NCI-H460 (cell line): ENCODE results near the gene EMID1. TPM values are rescaled to one million over a fixed set of nuclear protein-coding genes. Genes with fewer than 3 reads are reported as not detected.

Source experiments
- DNase-seq: peaks from one replicate; pipeline ENCODE4 v3.0.0-alpha.2; 2016; ENCODE audit warnings: low read depth; ENCODE audit errors: extremely low read depth
- total RNA-seq: library from RNA; depleted of rRNA; stranded (reverse); fragments of >200 nt; shearing (Covaris generic); gene quantifications from 2 replicates; pipeline ENCODE4 v1.2.3, GENCODE V29; 2014

The EMID1 gene
- total RNA-seq, 1 experiment from 2014 or later = 0.07 TPM

DNA sequence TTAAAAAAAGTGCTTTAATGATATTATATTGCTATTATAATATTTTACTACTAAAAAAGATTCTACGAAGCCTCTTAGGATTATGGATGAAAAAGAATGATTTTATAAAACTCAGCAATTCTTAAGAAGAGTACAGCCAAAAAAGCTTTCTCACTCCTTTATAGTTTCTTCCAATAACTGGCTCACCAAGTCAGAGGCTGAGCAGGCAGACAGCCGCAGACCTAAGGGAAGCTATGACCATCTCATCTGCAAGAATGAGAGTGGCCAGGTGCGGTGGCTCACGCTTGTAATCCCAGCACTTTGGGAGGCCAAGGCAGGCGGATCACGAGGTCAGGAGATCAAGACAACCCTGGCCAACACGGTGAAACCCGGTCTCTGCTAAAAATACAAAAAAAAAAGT lies 12.7 kb upstream of the EMID1 start:
- no peak for DNase-seq

DNA sequence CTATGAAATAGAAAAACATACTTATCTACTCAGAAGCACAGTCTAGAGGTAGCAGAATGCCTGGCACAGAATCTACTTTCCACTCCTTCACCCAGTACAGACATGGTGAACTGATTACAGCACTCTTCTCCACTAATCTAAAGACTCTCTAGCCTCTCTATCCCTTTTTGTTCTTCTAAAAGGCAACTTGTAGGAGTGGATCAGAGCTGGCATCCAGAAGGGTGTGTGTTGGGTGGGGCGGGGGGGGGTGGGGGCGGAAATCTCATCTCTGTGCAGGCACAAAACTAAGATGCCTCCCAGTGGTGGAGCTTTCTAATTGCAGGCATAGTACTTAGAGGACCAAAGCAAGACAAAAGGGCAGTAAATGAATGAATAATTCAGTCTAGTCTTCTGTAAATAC lies 11.5 kb upstream of the EMID1 start:
- DNase-seq = no peak

DNA sequence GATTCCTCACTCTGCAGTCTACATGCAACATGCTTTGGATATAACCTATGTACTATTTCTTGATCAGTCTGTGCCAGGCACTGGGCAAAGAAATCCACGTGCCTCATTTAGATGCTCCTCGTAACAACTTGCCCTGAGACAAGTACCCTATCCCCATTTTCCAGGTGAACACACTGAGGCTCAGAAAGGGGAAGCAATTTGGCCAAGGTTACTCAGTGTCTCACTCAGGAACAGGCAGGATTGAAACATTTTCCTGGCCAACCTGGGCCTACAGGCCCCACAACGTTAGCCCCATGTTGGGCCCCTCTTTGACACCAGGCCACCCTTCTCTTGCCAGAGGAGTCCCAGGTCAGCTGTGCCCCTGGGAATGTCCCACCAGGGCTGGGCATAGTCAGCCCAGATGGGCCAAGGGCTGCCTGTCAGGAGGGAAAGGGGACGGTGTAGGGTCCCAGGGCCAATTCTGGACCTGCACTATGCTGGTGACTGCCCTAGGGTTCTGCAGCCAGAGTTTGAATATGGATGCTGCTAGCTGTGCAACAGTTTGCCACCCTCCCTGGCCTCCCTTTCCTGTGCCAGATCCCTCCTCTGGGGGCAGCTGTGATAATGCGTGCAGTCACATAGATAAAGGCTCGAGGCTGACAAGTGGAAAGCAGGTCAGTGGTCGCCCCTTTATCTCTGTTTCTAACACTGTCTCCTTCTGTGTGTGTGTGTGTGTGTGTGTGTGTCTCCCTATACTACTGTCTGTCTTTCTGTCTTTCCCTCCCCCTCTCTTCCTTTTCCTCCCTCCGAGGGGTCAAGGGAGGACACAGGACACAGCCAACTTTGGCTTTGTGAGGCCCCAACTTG lies 10.4 kb upstream of the EMID1 start:
- no peak for DNase-seq

DNA sequence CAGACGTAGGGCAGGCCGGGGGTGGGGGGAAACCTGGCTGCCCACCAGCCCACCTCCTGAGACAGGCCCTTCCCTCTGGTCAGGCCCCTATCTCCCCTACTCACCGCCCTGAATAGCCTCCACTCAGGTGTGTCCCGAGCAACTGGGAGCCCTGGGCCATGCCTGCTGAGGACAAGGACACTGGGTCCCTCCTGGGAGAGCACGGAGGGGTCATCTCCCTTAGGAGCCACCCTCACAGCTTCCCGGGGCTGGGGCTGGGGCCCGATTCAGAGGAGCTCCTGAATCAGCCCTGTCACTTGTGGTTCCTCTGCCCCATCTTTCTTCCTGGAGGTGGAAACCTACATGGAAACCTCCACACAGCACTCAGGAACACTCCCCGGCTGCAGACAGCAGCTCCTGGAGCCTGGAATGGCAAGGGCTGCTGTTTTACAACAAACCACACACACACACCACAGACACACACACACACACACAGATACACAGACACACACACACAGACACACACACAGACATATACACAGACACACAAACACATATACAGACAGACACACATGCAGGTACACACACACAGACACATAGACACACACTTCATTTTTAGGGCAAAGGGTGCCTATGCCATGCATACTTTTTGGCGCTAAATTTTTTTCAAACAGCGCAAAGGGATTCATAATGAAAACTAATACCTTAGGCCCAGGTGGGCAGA lies 9.6 kb upstream of the EMID1 start:
- DNase-seq = no peak

DNA sequence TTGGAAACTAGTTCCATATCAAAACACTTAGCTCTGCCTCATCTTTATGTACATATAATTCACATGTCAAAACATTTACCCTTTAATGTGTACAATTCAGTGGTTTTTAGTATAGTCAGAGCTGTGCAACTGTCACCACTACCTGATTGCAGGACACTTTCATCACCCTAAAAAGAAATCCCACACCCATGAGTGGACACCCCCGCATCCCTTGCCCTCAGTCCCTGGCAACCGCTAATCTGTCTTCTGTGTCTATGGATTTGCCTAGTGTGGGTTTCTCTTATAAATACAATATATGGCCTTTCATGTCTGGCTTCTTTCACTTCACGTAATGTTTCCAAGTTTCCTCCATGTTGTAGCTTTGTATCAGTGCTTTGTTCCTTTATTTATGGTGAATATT lies 8.6 kb upstream of the EMID1 start:
- peak; percentile 17 for DNase-seq

DNA sequence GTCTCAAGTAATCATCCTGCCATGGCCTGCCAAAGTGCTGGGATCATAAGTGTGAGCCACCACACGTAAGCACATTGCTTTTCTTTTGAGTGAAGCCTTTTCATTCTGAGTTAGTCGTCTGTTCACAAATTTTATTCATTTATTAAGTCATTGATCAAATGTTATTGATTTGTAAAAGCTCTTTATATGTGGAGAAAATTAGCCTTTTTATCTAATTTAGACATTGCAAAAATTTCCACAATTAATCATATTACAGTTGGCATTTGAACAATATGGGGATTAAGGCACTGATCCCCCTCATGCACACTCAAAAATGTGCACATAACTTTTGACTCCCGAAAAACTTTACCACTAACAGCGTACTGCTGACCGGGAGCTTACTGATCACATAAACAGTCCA lies 7.5 kb upstream of the EMID1 start:
- no peak for DNase-seq

DNA sequence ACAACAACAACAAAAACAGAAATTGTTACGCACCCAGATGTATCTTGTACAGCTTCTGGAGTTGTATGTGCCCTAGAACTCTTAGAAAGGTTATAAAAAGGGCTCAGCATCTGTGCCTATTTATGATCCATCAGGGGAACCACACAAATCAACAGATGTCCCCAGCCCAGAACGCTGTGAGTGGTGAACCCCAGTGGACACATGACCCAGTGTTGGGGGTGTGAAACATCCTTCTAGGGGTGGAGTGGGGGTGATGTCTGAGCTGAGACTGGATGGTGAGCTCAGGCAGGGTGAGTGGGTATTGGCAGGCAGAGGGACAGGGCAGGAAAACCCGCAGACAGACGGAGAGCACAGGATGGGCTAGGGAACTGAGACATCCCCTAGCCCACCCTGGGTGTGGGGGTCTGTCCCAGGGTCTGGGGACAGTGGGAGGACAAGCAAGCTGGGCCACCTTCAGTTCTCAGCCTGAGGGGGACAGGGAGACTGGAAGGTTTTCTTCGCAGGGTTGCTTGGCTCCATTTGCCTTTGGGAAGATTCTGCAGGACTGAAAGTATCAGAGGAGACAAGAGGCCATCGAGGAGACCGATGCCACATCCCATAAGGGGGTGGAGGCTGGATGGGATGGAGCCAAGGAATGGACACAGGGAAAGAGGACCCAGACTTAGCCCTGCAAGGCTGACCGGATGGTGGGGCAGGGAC lies 5.8 kb upstream of the EMID1 start:
- DNase-seq = no peak

DNA sequence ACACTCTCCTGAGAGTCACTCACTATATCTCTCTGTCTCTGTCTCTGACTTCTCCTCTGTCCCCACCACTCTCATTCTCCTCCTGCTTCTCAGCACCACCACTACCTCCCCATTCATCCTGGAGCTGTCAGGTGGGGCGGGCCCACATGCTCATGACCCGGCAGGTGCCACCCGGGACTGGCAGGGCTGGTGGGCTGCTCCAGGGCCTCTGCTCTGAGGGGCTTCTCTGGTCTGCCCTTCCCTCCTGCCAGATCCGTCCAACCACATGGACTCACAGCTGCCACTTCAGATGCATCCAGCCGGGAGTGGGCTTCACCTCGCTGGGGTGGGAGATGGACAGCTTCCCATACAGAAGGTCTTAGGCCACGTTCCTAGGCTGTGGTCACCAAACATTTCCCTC lies 4.8 kb upstream of the EMID1 start:
- DNase-seq = no peak

DNA sequence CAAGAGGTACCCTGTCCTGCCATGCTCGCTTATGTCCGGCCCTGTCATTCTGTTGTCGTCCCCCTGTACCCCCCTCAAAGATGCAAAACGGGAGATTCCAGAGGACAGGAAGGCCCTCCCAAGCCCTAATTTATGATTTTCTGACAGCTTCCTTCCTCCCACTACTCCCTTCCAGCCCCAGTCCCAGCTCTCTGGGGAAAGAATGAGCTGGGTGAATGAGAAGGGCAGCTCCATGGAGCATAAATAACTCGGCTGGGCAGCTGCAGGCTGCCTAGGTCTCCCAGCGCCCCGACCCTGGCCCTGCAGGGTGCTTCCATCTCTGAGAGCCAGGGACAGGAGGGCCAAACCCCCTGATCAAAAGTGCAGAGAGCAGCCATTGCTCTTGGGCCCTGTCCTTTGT lies 3.9 kb upstream of the EMID1 start:
- DNase-seq = no peak

DNA sequence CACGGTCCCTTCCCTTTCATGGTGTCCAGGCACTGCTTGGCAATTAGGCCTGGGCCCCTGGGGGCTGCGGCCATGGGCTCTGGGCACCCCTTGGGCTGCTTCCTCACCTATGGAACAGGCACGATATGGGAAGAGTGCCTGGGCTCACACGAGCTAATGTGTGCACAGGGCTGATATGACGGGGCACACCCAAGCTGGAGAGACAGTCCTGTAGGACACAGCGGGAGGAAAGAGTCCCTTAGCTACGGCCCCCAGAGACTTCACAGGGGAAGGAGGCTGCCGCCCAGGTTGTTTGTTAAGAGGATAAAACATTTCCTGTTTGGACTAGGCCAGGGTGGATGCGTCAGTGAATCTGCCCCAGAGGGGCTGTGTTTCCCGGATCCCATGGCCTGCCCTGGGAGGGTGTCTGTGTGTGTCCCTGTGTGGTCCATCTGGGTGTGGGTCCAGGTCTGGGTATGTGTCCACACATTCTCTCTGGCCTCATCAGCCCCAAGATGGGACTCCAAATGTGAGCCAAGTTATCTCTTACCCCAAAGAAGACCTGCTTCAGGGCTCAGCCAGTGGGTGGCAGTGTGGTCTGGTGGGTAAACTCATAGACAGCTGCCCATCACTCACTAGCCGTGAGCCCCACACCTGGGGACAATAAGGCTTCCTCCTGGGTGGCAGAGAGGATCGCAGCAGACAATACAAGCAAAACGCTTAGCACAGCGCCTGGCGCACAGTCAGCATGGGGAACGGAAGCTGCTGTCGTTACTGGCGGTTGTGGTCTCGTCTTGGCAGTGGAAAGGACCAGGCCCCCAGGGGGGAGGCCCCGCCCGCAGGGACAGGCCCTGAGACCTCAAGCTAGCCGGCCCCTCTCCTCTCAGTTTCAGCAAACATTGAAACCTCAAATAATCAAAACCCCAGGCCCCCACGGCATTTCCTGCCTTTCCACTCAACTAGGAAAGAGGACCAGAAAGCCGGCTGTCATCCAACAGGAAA lies 3.2 kb upstream of the EMID1 start:
- no peak for DNase-seq

DNA sequence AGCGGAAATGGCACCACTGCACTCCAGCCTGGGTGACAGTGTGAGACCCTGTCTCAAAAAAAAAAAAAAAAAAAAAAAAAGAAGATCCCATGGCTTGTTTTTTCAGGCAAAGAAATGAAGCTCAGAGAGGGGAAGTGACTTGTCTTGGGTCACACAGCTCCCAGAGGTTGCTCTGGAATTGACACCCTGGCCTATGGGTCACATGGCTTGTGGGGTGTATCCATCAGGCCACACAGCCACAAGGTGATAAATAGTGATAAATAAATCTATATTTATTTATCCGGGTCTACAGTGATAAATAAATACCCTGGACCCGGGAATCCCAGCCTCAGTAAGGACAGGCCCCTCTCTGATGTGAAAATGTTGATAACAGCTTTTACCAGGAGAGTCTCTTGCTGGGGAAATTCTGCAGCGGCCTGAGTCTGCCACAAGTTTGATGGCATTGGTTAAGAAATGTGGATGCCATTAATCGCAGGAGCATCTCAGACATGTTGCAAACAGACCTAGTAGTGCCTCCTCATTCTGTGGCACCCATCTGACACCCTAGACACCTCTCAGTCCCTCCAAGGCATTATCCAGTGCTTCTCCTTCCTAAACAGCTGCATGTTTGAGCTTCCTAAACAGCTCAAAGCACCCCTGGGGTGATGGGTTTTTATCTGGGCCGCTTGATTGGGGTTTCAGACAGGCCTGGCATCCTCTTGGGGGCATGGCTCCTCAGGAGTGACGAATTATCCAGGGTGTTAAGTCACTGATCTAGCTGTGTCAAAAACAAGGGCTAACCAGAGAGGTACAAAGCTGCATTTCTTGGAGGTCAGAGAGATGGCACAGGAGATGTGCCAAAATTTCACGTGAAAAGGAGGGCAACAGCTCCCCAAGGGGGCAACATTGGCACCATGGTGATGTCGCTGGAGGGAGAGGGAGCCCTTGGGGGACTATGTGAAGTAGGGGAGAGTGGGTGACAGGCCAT lies 1.9 kb upstream of the EMID1 start:
- DNase-seq = no peak

DNA sequence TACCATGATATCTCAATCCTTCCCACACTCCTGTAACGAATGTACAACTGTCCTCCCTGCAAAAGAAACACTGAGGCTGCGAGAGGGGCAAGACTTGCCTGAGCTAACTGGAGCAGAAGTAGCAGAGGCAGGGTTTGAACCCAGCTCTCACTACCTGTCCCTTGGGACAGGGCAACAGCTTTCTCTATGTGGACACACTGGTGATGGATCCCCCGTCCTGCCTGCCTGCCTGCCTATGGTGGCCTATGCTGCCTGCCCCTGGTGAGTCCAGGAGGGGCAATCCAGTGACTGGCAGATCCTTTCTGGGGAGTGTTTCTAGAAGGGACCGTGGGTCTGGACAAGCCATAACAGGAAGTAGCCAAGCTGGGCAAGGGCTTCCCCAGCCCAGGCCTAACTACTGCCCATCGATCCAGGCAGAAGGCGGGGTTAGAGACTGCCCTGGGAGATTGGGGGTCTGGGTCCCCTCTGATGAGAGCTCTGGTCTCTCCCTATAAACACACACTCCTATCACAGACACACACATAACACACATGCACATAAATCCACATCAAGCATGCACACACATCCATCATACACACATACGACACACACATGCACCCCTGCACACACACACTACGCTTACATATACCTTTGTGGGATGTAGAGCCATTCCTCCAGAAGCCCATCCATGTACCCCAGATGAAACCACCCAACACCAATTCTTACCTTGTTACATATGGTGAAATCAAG lies 1.1 kb upstream of the EMID1 start:
- DNase-seq = no peak

DNA sequence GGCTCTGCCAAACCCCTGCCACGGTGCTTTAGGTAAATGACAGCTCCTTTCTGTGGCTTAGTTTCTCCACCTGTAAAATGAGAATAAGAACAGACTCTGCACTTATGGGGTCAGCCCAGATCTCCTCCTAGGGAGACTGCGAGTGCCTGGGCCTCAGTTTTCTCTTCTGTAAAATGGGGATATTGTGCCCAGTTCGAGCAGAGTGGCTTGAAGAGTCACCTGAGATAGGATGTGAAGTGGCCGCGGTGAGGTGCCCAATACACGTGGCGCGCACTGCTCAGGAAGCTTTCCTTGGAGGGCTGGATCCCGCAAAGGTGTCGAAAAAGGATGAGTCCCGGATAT lies 473 bp upstream of the EMID1 start:
- no peak for DNase-seq

DNA sequence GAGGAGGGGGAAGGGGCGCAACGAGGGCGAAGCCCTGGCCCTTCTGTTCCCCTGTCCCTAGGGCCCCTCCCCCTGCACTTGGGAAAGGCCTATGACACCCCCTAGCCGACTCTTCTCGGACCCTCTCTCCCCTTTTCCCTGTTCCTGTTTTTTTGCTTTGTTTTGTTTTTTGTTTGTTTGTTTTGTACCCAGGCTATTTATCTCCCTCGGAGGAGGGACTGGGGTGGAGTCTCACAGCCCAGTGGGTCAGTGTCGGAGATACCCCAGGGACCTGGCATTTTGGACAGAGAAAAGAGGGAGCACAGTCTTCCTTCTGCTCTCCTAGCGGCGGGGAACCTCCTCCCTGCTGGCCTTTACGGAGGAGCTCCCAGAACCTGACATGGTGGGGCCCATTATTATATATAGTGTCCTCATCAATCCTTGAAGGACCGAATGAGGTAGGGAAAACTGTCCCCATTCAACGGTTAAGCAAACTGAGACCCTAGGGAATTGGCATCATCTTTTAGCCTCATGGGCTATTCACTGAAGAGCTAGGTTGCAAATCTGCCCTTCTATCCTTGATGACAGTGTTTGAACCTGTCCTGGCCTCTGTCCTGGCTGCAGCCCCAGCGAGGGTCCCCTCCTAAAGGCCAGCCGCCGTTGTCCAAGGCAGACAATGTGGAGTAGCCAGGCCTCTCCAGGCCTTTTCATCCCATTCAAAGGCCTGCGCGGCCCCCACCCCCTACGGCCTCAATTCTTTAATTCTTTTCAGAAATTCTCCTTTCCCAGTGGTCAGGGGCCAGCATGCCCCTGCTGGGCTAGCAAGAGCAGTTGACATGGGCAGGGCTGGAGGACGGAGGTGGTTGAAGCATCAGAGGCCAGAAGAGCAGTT lies 911 bp downstream of the EMID1 start:
- no peak for DNase-seq

DNA sequence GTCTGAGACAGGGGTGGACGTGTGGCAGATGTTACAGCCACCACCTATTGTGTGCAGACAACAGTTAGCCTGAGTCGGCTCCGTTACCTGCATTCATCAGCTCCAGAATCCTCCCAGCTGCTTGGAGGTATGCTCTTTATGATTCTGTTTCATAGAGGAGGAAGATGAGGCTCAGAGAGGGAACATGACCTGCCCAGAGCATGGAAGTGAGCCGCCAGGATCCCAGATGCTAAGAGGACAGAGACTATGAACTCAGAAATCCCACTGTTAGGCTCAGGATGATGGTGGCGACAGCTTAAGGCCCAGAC lies 1.5 kb downstream of the EMID1 start:
- no peak for DNase-seq

DNA sequence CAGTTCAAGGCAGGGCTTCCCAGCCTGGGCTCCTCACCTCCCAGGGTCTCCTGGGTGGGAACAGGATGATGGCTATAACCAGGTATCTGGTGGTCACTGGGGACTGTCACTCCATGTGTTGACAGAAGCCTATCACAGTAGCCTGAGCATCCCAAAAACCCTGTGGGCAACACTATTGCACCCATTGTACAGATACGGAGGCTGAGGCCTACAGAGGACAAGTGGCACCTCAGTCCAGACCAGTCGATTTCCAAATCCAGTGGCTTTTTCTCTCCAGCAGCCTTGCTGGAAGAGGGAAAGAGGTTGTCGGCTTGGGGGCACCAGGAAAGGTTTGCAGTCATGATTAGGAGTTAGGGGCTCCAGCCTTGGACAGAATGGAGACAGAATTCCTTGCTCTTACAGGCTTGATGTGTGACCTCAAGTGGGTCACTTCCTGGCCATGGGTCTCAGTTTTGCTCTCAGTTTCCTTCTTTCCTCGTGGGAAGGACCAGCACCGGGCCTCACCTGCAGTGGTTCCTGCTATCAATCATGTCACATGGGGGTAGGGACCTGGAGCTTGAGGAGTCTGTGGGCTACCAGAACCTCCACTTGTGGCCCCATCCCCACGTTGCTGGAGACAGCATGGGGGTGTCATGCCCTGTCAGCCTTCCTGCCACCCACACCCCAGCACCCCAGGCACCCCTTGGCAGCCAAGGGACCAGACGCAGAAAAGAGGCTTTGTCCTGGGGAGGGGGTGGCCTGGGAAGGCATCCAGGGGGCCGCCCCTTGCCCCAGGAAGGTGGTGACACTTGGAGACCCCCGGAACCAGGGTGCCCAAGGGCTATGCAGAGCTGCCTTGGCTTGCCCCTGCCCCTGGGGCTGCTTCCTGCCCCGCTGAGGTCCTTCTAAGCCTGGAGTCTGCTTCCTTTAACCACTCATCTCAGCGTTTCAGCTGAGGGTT lies 2.1 kb downstream of the EMID1 start:
- DNase-seq = no peak

DNA sequence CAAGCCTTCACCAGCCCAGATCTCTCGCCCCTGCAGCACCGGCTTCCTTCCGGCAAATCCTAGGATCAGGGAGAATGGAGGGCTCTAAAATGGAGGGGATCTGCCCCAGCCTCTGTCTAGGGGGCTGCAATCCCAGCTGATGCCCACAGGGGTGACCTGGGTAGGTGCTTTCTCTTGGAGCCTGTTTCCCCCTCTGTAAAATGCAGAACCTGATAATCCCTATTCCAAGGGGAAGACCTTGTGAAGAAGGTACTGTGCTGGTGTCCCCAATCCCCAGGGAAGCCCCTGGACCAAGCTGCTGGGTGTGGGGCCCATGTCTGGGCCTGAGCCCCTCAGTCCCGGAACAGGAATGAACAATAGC lies 2.8 kb downstream of the EMID1 start:
- no peak for DNase-seq
